Mesodermal cell (in vitro differentiated cells): ENCODE results near the gene CCND1.

Experiments
- H3K27ac ChIP-seq: 2 replicates; pipeline ENCODE4 v1.7.0; 2013; ENCODE audit warnings: mild to moderate bottlenecking, low read depth, low read length, moderate library complexity; ENCODE audit not compliant: severe bottlenecking
- H3K36me3 ChIP-seq: 2 replicates; pipeline ENCODE4 v1.7.1; 2013; ENCODE audit warnings: mild to moderate bottlenecking, low read length, moderate library complexity; ENCODE audit not compliant: control insufficient read depth, insufficient read depth
- H3K4me1 ChIP-seq: one replicate; pipeline ENCODE4 v1.7.1; 2013; ENCODE audit warnings: mild to moderate bottlenecking, low read length; ENCODE audit not compliant: insufficient read depth, control insufficient read depth, poor library complexity, severe bottlenecking
- H3K4me3 ChIP-seq: 2 replicates; pipeline ENCODE4 v1.7.0; 2013; ENCODE audit warnings: low read length, control low read depth, mild to moderate bottlenecking; ENCODE audit not compliant: insufficient read depth, poor library complexity, severe bottlenecking; ENCODE audit errors: extremely low read depth
- H3K9me3 ChIP-seq: 2 replicates; pipeline ENCODE4 v1.7.1; 2013; ENCODE audit warnings: mild to moderate bottlenecking, low read length, moderate library complexity; ENCODE audit not compliant: control insufficient read depth
- WGBS, 2 experiments: methylation state at CpG; one replicate each; pipeline ENCODE4 v1.1.5; 2013; ENCODE audit warnings: missing lambda C conversion rate in 2 of 2; ENCODE audit not compliant: insufficient coverage in 2 of 2; 5-methylcytosine and 5-hydroxymethylcytosine counted together

Gene CCND1

DNA sequence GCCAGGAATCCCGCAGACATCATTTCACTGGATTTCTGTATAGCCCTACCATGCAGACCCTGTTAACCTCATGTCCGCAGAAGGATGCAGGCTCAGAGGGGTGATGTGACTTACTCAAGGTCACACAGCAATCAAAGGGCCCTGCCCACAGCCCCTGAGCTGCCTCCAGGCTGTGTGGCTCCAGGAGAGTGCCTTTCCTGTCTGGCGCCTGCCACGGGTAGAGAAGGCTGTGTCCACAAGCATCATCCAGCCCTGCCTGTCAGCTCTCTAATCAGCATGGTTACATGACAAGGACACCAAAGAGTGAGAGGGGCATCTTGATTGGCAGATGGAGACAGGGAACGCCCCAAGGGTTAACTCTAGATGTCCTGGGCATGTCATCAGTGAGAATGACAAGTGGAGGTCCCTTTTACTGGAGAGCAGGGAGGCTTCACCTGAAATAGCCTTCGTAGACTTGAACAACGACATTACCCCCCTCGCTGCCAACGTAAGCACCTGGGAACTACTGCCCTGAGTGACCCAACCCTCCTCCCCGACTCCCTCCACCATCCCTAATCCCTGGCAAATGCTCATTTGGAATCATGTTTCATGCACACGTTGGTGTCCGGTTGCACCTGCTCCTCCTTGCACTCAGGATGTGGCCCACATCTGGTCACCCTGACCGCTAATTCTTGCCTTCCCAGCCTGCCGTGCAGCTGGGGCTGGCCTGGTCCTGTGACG is 56.0 kb downstream of the CCND1 start:
- Histone ChIP-seq H3K4me1 (peaks cover 16% of the 10 kb centered on the region), H3K9me3 (no peaks in the 10 kb centered on the region), H3K36me3 (no peaks in the 10 kb centered on the region), H3K27ac (no peak overlapping the region), H3K4me3 (no peak overlapping the region)
- 78 to 79% methylated on average over 14 of the region's 15 CpGs for WGBS, 2 experiments

DNA sequence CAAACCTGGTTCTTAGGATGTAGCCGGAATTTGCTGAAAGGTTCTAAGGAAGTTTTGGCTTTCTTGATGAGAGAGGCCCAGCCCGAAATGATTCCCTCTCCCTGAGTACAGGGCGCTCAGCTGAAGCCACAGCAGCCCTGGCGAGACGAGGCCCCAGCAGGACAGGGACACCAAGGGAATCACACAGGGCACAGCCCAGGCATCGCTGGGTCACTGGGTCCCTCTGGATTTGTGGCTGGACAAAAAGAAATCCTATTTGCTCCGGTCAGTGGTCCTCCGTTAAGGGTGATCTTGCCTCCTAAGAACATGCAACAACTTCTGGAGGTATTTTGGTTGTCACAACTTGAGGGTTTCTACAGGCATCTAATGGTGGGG is 56.5 kb downstream of the CCND1 start:
- WGBS, 2 experiments, result 85 to 98% methylated on average over 6 to 8 of the region's 8 CpGs
- Histone ChIP-seq H3K4me3 (no peak overlapping the region), H3K36me3 (no peaks in the 10 kb centered on the region), H3K9me3 (no peaks in the 10 kb centered on the region), H3K4me1 (peaks cover 21% of the 10 kb centered on the region), H3K27ac (no peak overlapping the region)

DNA sequence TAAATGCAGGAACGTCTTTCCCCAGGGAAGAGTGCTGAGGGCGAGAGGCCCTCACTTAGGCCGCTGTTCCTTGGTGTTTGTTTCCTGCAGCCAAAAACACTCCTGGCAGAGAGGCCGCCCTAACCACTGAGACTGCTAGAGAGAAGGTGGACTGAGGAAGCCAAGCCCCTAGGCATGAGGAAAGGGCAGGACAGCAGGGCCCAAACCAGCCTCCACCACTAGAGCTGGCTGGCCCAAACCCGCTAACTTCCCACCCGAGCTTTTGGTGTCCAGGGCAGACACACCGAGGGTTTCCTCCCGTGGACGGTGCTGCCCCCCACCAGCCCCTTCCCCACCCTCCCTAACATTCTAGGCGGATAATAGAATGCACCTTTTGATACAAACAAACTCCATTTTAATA is 56.9 kb downstream of the CCND1 start:
- no peak overlapping the region for H3K4me3 ChIP-seq

DNA sequence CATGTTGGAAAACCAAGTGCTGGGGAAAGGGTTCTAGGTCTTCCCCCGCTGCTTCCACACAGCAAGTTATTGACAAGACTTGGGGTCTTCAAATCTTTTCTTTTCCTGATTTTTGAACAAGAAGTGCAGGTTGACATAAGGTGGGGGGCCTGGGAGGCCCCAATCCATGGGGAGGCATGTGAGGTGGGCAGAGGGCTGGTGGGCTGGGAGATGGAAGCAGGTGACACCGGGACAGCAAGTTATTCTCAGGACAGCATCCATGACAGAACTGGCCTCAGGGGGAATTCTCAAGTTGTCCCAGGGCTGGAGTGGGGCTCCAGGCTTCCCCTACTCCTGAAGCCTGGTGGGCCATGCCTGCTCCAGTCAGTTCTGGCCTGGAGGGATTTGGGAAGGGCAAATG is 57.4 kb downstream of the CCND1 start:
- H3K27ac ChIP-seq, result no peak overlapping the region
- no peaks in the 10 kb centered on the region for H3K9me3 ChIP-seq
- peaks cover 23% of the 10 kb centered on the region for H3K4me1 ChIP-seq
- no peak overlapping the region for H3K4me3 ChIP-seq
- H3K36me3 ChIP-seq, result no peaks in the 10 kb centered on the region
- 92 to 94% methylated on average over 1 to 2 of the region's 2 CpGs for WGBS, 2 experiments

More for the DNA sequence above, 56.9 kb downstream of the CCND1 start:
- Histone ChIP-seq H3K36me3 (no peaks in the 10 kb centered on the region), H3K4me1 (peaks cover 23% of the 10 kb centered on the region), H3K27ac (no peak overlapping the region), H3K9me3 (no peaks in the 10 kb centered on the region)
- 81% methylated on average over 6 of the region's 10 CpGs for WGBS, 2 experiments

DNA sequence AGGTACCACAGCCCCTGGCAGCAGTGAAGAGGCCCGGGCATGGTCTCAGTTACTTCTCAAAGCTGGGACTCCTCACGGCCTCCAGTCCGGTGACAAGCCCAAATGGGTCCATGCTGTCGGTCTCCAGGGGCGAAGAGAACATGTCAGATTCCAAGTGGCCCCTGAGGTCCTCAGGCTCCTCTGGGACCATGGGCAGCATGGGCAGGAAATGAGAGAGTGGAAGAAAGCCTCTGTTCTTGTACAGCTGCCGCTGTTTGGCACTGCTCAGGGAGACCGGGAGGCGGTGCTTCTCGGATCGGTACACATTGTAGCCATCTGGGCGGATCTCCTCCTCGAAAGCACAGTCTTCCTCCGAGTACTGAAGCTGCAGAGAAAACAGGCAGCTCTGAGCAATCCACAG is 58.3 kb downstream of the CCND1 start:
- Histone ChIP-seq H3K27ac (no peak overlapping the region), H3K4me1 (peaks cover 23% of the 10 kb centered on the region), H3K9me3 (no peaks in the 10 kb centered on the region), H3K4me3 (no peak overlapping the region), H3K36me3 (no peaks in the 10 kb centered on the region)
- WGBS, 2 experiments, result 93 to 94% methylated on average over 13 of the region's 13 CpGs

DNA sequence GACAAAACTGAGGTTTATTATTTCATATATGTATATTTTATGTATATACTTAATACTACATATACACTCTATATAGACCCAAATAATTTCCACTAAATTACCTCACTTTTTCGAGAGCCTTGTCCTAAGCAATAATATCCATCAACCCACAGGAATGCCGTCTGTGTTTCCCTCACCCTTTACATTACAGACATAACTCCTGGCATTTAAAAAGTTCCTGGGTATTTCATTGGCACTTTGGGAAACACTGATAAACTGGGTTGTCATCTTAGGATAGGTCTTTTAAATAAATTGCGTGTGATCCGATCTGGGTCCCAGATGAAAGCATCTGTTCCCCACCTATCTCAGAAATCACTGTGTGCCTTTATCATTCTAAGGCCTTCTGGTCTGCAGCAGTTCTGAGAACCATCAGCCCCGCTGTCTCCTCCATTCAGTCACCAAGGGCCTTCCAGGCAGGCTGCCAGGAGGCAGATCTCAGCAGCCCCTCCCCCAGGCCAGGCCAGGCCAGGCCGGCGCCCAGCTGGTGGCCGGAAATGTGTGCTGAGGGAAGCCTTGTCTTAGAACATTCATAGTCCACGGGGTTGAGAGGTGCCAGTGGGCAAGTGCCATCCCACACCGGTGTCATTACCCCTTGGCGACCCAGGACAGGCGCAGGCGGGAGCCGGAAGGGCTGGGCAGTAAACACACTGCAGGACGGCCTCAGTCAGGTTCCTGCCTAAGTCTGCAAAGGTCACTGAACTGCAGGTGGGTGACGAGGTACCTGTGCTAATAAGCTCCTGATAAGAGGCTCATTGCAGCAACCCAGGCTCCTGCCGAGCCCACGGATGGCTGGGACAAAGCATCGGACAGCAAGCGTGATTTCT is 59.6 kb downstream of the CCND1 start:
- peaks cover 26% of the 10 kb centered on the region for H3K4me1 ChIP-seq
- no peaks in the 10 kb centered on the region for H3K36me3 ChIP-seq
- H3K4me3 ChIP-seq, result no peak overlapping the region
- H3K9me3 ChIP-seq, result no peaks in the 10 kb centered on the region
- peak overlapping the region; percentile 8 for H3K27ac ChIP-seq
- WGBS, 2 experiments, result 11 to 12% methylated on average over 15 to 16 of the region's 20 CpGs

DNA sequence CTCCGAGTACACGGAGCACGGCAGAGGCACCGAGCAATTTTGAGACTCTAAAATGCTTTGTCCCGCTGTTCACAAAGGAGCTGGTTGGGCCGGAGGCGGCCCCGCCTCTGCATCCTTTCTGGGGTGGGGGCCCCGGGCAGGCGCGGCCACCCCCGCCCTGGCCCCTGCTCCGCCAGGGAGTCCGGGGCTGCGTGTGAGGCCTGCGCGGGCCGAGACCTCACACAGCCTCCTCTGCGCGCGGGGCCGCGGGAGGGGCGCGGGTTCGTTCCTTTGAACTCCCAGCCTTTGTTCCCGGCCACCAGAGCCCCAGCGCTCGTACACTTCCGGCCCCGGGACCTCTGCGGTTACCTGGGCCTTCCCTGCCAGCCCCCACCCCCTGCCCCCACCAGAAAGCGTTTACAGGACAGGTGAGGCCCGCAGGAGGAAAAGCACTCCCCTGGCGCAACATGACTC is 61.3 kb downstream of the CCND1 start:
- no peak overlapping the region for H3K27ac ChIP-seq
- no peaks in the 10 kb centered on the region for H3K9me3 ChIP-seq
- H3K4me3 ChIP-seq, result peak overlapping the region; percentile 24
- H3K36me3 ChIP-seq, result no peaks in the 10 kb centered on the region
- 4% methylated on average over 15 to 33 of the region's 35 CpGs for WGBS, 2 experiments
- peaks cover 26% of the 10 kb centered on the region for H3K4me1 ChIP-seq

DNA sequence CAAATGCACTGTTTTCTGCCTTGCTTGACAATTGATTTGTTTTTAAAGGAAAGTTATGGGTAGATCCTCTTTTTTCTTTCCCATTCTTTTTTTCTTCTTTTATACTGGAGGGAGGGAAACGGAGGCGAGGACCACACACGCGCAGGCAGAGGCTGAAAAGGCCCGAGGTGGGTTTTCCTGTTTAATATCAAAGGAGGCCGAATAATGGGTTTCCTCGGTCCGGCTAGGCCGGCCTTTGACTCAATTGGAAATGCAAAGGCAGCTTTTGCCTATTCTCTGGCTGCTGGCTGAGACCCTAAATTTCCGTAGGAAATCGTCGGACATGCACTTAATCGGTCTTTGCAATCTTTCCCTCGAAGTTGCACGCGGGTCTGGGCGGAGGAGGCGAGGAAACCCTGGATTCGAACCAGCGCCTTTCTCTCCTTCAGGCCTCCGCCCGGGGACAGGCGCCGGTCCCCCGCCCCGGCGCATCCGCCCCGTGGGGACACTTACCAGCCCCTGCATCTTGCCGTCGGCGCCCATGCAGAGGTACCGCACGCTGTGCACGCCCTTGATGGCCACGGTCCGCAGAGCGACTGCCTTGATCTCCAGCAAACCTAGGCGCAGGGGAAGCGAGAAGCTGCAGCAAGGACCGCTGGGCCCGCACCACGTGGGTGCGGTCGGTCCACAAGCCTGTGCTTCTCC is 62.0 kb downstream of the CCND1 start:
- WGBS, 2 experiments, result 3 to 4% methylated on average over 39 to 41 of the region's 45 CpGs
- no peaks in the 10 kb centered on the region for H3K9me3 ChIP-seq
- H3K4me1 ChIP-seq, result peaks cover 26% of the 10 kb centered on the region
- H3K4me3 ChIP-seq, result peak overlapping the region; percentile 24
- H3K36me3 ChIP-seq, result no peaks in the 10 kb centered on the region
- no peak overlapping the region for H3K27ac ChIP-seq

DNA sequence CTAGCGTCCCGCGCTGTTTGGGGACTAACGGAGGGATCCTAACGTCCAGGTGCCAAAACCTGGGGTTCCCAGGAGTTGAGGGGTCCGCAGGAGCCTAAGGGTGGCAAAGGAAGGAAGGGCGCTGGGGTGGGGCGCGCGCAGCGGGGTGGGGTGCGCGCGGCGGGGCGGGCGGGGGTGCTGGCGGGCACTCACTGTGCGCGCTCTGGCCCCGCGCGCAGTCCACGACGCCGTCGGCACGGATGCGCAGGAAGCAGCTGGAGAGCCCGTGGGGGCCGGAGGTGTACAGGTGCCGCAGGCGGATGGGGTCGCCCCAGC is 62.5 kb downstream of the CCND1 start:
- no peaks in the 10 kb centered on the region for H3K36me3 ChIP-seq
- peaks cover 26% of the 10 kb centered on the region for H3K4me1 ChIP-seq
- H3K4me3 ChIP-seq, result peak overlapping the region; percentile 24
- 0 to 3% methylated on average over 13 to 31 of the region's 34 CpGs for WGBS, 2 experiments
- no peaks in the 10 kb centered on the region for H3K9me3 ChIP-seq
- H3K27ac ChIP-seq, result no peak overlapping the region
